HG03175 (cell line): Measurements from ENCODE around the gene TAPT1.
"Not testable (repeated sequence)": the region's sequence is repeated elsewhere in the genome, so short reads cannot be mapped to it uniquely, and the experiment has no call there.

ENCODE experiments used
- ATAC-seq: cut with Tn5 transposase; IDR thresholded peaks from one replicate; pipeline ENCODE4 v1.9.1; 2021; ENCODE audit warnings: mild to moderate bottlenecking, moderate library complexity; ENCODE audit not compliant: unreplicated experiment

Gene TAPT1

GRCh38 chr4:16186986-16187385 lies 39.3 kb downstream of the TAPT1 start:
- ATAC-seq = no peak

DNA sequence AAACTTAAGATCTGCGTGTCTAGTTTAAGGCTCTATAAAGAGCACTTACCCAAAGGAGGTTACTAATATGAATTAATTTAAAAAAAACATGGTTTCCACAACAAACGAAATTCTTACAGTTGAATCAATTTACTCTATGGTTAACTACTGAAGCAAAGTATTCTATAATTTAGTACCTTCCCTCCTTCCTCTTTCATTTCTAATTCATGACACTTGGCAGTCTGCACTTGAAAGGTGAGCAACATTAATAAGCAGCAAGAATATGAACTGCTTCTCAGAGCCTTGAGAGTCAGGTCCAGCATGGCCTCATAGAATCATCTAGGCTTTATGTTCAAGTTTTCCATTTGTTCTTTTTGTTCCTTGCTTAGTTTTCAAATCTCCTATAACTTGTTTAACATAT lies 42.7 kb downstream of the TAPT1 start:
- ATAC-seq = no peak

DNA sequence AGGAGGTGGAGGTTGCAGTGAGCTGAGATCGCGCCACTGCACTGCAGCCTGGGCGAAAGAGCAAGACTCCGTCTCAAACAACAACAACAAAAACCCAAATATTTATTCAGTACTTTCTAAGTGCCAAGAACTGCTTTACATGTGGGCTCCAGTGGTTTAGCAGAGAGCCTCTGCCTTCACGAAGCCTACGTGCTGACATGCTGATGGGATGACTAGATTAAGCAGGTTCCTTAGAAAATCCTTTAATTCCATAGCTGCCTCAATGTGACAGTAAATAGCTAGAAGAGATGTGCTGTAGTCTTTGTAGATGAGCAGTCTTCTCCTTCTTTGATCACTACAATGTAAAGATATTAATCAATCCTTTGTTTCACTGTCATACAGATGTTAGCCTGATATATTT lies 49.6 kb downstream of the TAPT1 start:
- no peak for ATAC-seq

- ATAC-seq = no peak
Measured at GRCh38 chr4:16171831-16172230, 54.4 kb downstream of the TAPT1 start.

GRCh38 chr4:16169490-16169889 lies 56.8 kb downstream of the TAPT1 start:
- ATAC-seq = no peak

GRCh38 chr4:16168710-16169388 lies 57.4 kb downstream of the TAPT1 start:
- no peak for ATAC-seq

GRCh38 chr4:16168144-16168543 lies 58.1 kb downstream of the TAPT1 start:
- no peak for ATAC-seq

DNA sequence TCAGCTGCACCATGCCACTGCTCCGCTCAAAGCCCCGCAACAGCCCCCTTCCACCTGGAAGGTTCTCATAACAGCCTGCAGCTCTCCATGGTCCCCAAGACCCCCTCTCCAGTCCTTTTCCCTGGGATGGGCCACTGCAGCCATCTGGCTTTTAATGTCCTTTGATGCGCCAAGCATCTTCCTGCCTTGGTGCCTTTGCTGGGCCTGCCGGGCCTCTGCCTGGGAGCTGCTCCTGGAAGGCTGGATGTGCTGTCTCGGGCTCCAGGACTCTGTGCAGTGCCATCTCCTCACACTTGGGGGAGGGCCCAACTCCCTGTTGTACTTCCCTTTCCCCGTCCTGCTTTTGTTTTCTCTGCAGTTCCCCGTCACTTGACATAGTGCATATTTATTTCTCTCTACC lies 60.3 kb downstream of the TAPT1 start:
- ATAC-seq = no peak

DNA sequence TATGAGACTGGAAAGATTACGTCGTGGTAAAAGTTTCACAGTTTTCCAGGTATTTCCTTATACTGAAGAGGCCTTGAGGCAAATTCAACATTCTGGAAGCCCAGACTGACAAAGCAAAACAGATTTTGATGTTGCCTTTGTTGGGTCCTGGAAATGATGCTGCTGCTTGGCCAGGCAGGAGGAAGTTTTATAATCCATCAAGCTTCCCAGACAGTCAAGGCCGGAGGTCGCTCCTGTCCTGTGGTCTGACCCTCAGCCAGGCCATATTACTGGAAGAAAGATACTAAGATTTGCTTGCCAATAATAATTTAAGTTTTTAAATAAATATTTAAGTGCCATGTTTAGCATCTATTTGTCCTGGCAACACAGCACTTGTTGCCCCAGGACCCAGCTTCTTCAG lies 63.4 kb downstream of the TAPT1 start:
- ATAC-seq = no peak

GRCh38 chr4:16161851-16162408 lies 64.3 kb downstream of the TAPT1 start:
- ATAC-seq = no peak

DNA sequence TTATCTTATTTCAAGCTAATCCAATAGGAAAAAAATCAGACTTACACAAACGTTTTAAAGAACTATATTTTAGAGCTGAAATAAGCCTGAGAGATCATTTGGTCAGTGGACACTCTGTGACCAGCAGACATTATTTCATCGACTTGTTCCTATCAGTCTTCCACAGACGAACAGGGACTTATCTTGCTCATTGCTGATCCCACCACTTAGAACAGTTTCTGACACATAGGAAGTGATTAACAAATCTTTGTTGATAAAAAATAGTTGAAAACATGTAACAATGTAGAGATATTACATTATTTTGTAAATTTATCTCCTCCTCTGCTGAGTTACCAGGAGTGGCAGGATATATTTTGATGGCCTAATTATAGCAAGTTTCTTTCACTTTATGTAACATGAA lies 65.8 kb downstream of the TAPT1 start:
- ATAC-seq = no peak

DNA sequence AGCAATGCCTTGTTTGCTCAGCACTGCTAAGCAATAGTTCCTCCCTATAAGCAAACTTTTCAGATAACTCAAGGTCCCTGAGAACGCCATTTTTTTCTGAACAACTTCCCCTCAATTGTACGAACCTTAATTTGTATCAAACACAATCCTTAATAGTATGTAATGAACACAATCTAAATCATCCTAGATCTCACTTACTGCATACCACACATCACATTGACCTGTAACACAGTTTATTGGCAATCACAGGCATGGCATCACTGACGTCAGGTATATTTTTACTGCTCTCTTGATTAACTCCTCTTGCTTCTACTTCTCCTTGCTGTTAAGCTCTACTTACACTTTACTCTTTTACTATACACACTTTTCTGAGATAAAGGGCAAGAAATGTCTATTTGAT lies 67.0 kb downstream of the TAPT1 start:
- ATAC-seq = no peak

DNA sequence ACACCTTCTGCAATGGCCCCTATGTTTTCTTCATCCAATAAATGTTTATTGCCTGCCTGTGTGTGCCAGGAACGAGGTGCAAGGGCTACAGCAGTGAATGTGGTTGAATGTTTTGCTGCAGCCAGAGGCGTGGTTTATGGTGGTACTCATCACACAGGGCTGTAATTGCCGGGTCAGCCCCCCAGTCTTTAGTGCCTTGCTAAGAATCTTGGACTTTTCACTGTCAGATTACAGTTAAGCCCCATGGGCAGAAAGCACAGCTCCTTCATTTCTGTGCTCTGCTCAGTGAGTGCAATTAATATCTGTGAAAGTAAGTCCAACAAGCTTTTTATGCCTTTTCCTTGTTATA lies 67.8 kb downstream of the TAPT1 start:
- ATAC-seq = no peak

- no peak for ATAC-seq
Measured at GRCh38 chr4:16157609-16158503, 68.4 kb downstream of the TAPT1 start.

DNA sequence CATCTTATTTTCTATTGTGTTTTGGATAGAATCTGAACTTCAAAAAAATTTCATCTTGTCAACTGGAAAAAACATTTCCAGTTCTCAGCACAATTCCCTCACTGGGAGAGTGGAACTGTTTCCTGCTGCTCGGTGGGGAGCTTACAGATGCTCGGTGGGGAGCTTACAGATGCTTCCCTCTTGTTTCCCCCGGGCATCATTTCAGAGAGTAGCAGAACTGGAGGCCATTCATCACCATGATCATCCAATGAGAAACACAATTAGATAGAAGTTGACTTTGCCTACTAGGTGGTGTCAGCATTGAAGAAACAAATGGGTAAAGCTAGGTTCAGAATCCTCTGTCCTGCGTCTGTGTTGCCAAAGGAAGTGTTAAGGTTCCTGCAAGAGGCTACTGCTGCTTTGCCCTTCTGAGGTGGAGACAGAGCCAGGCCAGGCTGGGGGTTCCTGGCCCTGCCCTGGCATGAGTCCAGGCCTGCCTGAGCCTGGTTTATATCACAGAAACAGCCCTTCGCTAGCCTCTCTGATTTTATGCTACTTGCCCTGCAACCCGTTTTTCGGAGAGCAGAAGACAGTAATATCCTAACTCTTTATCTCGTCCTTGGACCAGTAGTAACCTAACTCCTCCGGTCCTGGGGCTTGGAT lies 70.6 kb downstream of the TAPT1 start:
- ATAC-seq = no peak

- no peak for ATAC-seq
Measured at GRCh38 chr4:16154451-16154850, 71.8 kb downstream of the TAPT1 start.

DNA sequence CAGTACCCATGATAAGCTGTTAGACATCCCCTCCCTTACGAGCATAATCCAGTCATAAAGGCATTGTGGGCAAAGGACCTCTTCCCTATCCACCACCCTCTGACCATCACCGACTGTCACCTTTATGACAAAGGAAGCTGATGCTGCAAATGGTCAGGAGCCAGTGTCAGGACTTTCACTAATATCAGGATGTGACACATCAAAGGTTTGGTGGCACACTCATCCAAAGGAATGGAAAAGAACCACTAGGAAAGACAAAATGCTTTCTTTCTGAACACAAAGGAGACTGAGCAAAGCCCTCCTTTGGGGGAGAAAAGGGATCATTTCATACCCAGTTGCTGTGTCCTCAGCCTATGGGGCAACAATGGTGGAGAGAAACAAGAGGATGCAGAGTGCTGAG lies 75.6 kb downstream of the TAPT1 start:
- ATAC-seq = no peak

GRCh38 chr4:16144913-16145312 lies 81.4 kb downstream of the TAPT1 start:
- ATAC-seq = not testable (repeated sequence)

GRCh38 chr4:16142598-16143310 lies 83.5 kb downstream of the TAPT1 start:
- ATAC-seq = no peak

- ATAC-seq = no peak
Measured at GRCh38 chr4:16140879-16141249, 85.4 kb downstream of the TAPT1 start.

GRCh38 chr4:16140231-16140878 lies 85.9 kb downstream of the TAPT1 start:
- ATAC-seq = no peak
